K562 (cell line): ENCODE measurements around the gene GLB1L2. TPM values are rescaled to one million over a fixed set of nuclear protein-coding genes. Genes with fewer than 3 reads are reported as not detected.

Experiments
- ATAC-seq: fragments of 200-7000 bp; cut with Tn5 transposase; 3 replicates; pipeline ENCODE4 v1.9.1; 2020; ENCODE audit warnings: moderate library complexity
- BruUV-seq: library from RNA; stranded (reverse); fragments of 400-500 nt; replicated peaks from 2 replicates; lab custom pipeline; 2021; lab: Mats Ljungman, UMichigan
- CTCF ChIA-PET: fragments of 300-600 bp; formaldehyde crosslinking; extraction: SDS; loops from one replicate; lab custom pipeline; 2021; ENCODE audit warnings: low intra/inter-chr PET ratio; lab: Yijun Ruan, JAX
- POLR2A ChIA-PET: fragments of 300-600, 350-650 bp; sonication (Branson Sonifier 250); formaldehyde crosslinking; extraction: SDS; loops from one replicate; lab custom pipeline; 2021; ENCODE audit warnings: antibody characterized with exemption, inconsistent platforms; lab: Yijun Ruan, JAX
- DNase-seq, 4 experiments: peaks; one replicate each; pipeline versions ENCODE4 v3.0.0 to v3.0.0-alpha.2; 2011 to 2018; ENCODE audit warnings: low spot score in 3 of 4, mixed read lengths in 3 of 4; ENCODE audit errors: extremely low read depth in 1 of 4
- FAIRE-seq: peaks from 2 replicates; lab custom pipeline; 2011; peaks lifted over from hg19 to GRCh38; lab: Jason Lieb, UNC
- H2AFZ ChIP-seq: 2 replicates; pipeline ENCODE4 v1.6.0; 2011; ENCODE audit warnings: low read depth, low read length, control low read depth, inconsistent platforms
- H3K27ac ChIP-seq: fragments of 200-600 bp; 3 replicates; pipeline ENCODE4 v1.8.0; 2011; ENCODE audit warnings: low read depth, mild to moderate bottlenecking, control low read depth, inconsistent platforms, low read length, moderate library complexity, mixed read lengths; ENCODE audit errors: extremely low read depth
- H3K27me3 ChIP-seq, 2 experiments: fragments of 300-600 bp in 1 of 2; 2 replicates in 1 of 2; 3 replicates in 1 of 2; pipeline versions ENCODE4 v1.6.0 to v1.8.0; 2011; ENCODE audit warnings: inconsistent platforms in 2 of 2, low read length in 2 of 2, mild to moderate bottlenecking in 1 of 2, mixed read lengths in 1 of 2, moderate library complexity in 1 of 2; ENCODE audit not compliant: control insufficient read depth in 2 of 2, insufficient read depth in 2 of 2
- H3K36me3 ChIP-seq: fragments of 300-600 bp; 3 replicates; pipeline ENCODE4 v1.8.0; 2011; ENCODE audit warnings: mild to moderate bottlenecking, low read length, inconsistent platforms; ENCODE audit not compliant: control insufficient read depth, insufficient read depth
- H3K4me1 ChIP-seq, 2 experiments: fragments of 200-600 bp in 1 of 2; replicated peaks in 1 of 2; 2 replicates in 1 of 2; 3 replicates in 1 of 2; pipeline versions ENCODE4 v1.5.1 to v1.8.0; 2011; ENCODE audit warnings: inconsistent platforms in 2 of 2, low read length in 2 of 2, mild to moderate bottlenecking in 1 of 2, mixed read lengths in 1 of 2, moderate library complexity in 1 of 2; ENCODE audit not compliant: control insufficient read depth in 2 of 2, insufficient read depth in 2 of 2
- H3K4me2 ChIP-seq: 2 replicates; pipeline ENCODE4 v1.6.1; 2011; ENCODE audit warnings: low read length, control low read depth, inconsistent platforms, mixed read lengths; ENCODE audit not compliant: insufficient read depth
- H3K4me3 ChIP-seq: fragments of 200-600 bp; sonication (generic), shearing (Covaris generic); 2 replicates; pipeline ENCODE4 v1.5.1; 2016; ENCODE audit warnings: control low read depth, inconsistent platforms
- H3K79me2 ChIP-seq: fragments of 200-600 bp; 3 replicates; pipeline ENCODE4 v1.8.0; 2011; ENCODE audit warnings: low read length, inconsistent platforms; ENCODE audit not compliant: control insufficient read depth, insufficient read depth
- H3K9ac ChIP-seq, 2 experiments: 2 replicates each; pipeline versions ENCODE4 v1.6.0 to v1.6.1; 2011; ENCODE audit warnings: low read depth in 2 of 2, low read length in 2 of 2, control low read depth in 1 of 2, inconsistent platforms in 1 of 2, mild to moderate bottlenecking in 1 of 2, mixed read lengths in 1 of 2; ENCODE audit not compliant: insufficient read depth in 1 of 2
- H3K9me1 ChIP-seq: one replicate; pipeline ENCODE4 v1.6.0; 2011; ENCODE audit warnings: inconsistent platforms, mild to moderate bottlenecking, low read length, moderate library complexity; ENCODE audit not compliant: control insufficient read depth, insufficient read depth
- H3K9me3 ChIP-seq: replicated peaks from 2 replicates; pipeline ENCODE4 v1.5.1; 2011; ENCODE audit warnings: low read depth, low read length, inconsistent platforms; ENCODE audit not compliant: control insufficient read depth, insufficient read depth
- H4K20me1 ChIP-seq: replicated peaks from 2 replicates; pipeline ENCODE4 v1.6.1; 2011; ENCODE audit warnings: low read length, inconsistent platforms, mixed read lengths; ENCODE audit not compliant: control insufficient read depth, insufficient read depth
- ATF1 ChIP-seq, 2 experiments: fragments of 450-650 bp in 1 of 2; IDR thresholded peaks; 2 replicates each; pipeline ENCODE4 v1.6.1; 2016; ENCODE audit warnings: missing compliant biosample characterization in 1 of 2, missing genetic modification characterization in 1 of 2
- CAMTA2 ChIP-seq: fragments of 250-450 bp; sonication (Bioruptor Pico); conservative IDR thresholded peaks from 2 replicates; pipeline ENCODE4 v1.5.1; 2022
- CBFB ChIP-seq: sonication (generic); formaldehyde crosslinking; IDR thresholded peaks from 2 replicates; pipeline ENCODE4 v1.4.0; 2020; ENCODE audit warnings: mild to moderate bottlenecking, missing genetic modification reagents
- DEAF1 ChIP-seq: fragments of 450-650 bp; formaldehyde crosslinking; IDR thresholded peaks from 2 replicates; pipeline ENCODE4 v1.4.0; 2020; ENCODE audit warnings: mild to moderate bottlenecking, moderate library complexity
- EWSR1 ChIP-seq: fragments of 450-650 bp; IDR thresholded peaks from 2 replicates; pipeline ENCODE4 v1.6.1; 2018; ENCODE audit warnings: borderline replicate concordance, mild to moderate bottlenecking, low read depth, moderate library complexity; ENCODE audit not compliant: partially characterized antibody
- FOS ChIP-seq: IDR thresholded peaks from 3 replicates; pipeline ENCODE4 v1.6.1; 2011; ENCODE audit not compliant: insufficient read length; ENCODE audit errors: extremely low read depth
- FOXM1 ChIP-seq, 2 experiments: fragments of 450-650 bp in 1 of 2; sonication (generic) in 1 of 2; formaldehyde crosslinking in 1 of 2; IDR thresholded peaks; 2 replicates each; pipeline versions ENCODE4 v1.6.1 to v1.9.0; 2017 to 2022; ENCODE audit warnings: low read depth in 2 of 2, mild to moderate bottlenecking in 2 of 2, missing genetic modification reagents in 1 of 2, moderate library complexity in 1 of 2
- KAT8 ChIP-seq: fragments of 450-650 bp; IDR thresholded peaks from 2 replicates; pipeline ENCODE4 v1.6.1; 2016; ENCODE audit warnings: low read depth, mild to moderate bottlenecking
- PCBP1 ChIP-seq: fragments of 200-400 bp; formaldehyde crosslinking; IDR thresholded peaks from 2 replicates; pipeline ENCODE4 v1.6.1; 2018; ENCODE audit warnings: mild to moderate bottlenecking, low read depth, low read length; ENCODE audit not compliant: poor library complexity, severe bottlenecking
- RHOXF2B ChIP-seq: fragments of 250-450 bp; sonication (Bioruptor Pico); conservative IDR thresholded peaks from 2 replicates; pipeline ENCODE4 v1.5.1; 2021
- RNF219 ChIP-seq: fragments of 250-450 bp; sonication (Bioruptor Pico); IDR thresholded peaks from 2 replicates; pipeline ENCODE4 v1.5.0; 2022; ENCODE audit warnings: mild to moderate bottlenecking
- SAFB ChIP-seq: fragments of 200-400 bp; formaldehyde crosslinking; IDR thresholded peaks from 2 replicates; pipeline ENCODE4 v1.6.1; 2017; ENCODE audit warnings: low read depth, low read length, borderline replicate concordance
- TEAD4 ChIP-seq, 2 experiments: sonication (generic) in 1 of 2; formaldehyde crosslinking in 1 of 2; IDR thresholded peaks; 2 replicates each; pipeline versions ENCODE4 v1.6.1 to v1.8.0; 2012 to 2022; ENCODE audit warnings: borderline replicate concordance in 1 of 2, inconsistent platforms in 1 of 2, low read length in 1 of 2, mild to moderate bottlenecking in 1 of 2, missing genetic modification reagents in 1 of 2
- ZNF124 ChIP-seq: sonication (generic); formaldehyde crosslinking; IDR thresholded peaks from 2 replicates; pipeline ENCODE4 v1.8.1; 2022; ENCODE audit warnings: missing genetic modification reagents
- ZNF324 ChIP-seq: fragments of 250-450 bp; sonication (Bioruptor Pico); IDR thresholded peaks from 2 replicates; pipeline ENCODE4 v1.4.0; 2020; ENCODE audit warnings: mild to moderate bottlenecking
- WGBS: fragments of 100-300 bp; shearing (Covaris generic); methylation state at CpG from one replicate; pipeline ENCODE4 v1.1.6; 2016; ENCODE audit warnings: low coverage, mixed read lengths; ENCODE audit not compliant: insufficient coverage; ENCODE audit errors: missing lambda C conversion rate; 5-methylcytosine and 5-hydroxymethylcytosine counted together
- in situ Hi-C: fragments of 300-500 bp; cut with MboI; formaldehyde crosslinking; loops from 4 replicates; pipeline ENCODE4 v1.15.0; 2018; ENCODE audit warnings: inconsistent platforms, mixed read lengths
- intact Hi-C: fragments of 100-400 bp; cut with micrococcal nuclease; formaldehyde crosslinking; loops from 2 replicates; pipeline ENCODE4 v1.14.2; 2022
- polyA plus RNA-seq, 8 experiments: library from polyadenylated mRNA; depleted of rRNA in 4 of 8; stranded (reverse) in 5 of 8; unstranded in 3 of 8; fragments of >200 nt; fragmentation: Nextera tagmentation in 2 of 8; fragmentation: Illumina TruSeq in 1 of 8; extraction: Ambion mirVana in 2 of 8; extraction: Trizol in 1 of 8; gene quantifications; 2 replicates each; pipeline versions ENCODE4 v1.2.1 to v1.2.3, GENCODE V29; 2011 to 2014; ENCODE audit warnings: inconsistent platforms in 1 of 8, missing spikeins in 1 of 8
- total RNA-seq, 7 experiments: library from RNA; depleted of rRNA in 6 of 7; stranded (reverse); fragments of >200 nt in 6 of 7; fragmentation: Illumina TruSeq in 2 of 7; extraction: Trizol in 2 of 7; gene quantifications; 2 replicates each; pipeline versions ENCODE4 v1.2.1 to v1.2.3, GENCODE V29; 2011 to 2021; ENCODE audit warnings: low replicate concordance in 1 of 7

The GLB1L2 gene
- total and polyA plus RNA-seq, 9 of the 15 experiments (the other 6 are each of a cell fraction or from before 2014, with no cell fraction given): 0.84 to 21.4 (median 13.8) TPM

GRCh38 chr11:134394311-134394710 is 62.5 kb downstream of the GLB1L2 start:
- no peak for ATAC-seq
- no peaks in the 10 kb centered on the region for H3K79me2 ChIP-seq

More at GRCh38 chr11:134394311-134394710, 62.5 kb downstream of the GLB1L2 start:
- peaks cover 6 to 80% of the 10 kb centered on the region in 2 experiments for H3K27me3 ChIP-seq
- no peaks in the 10 kb centered on the region for H3K9me3 ChIP-seq
- H3K9me1 ChIP-seq: no peaks in the 10 kb centered on the region
- FAIRE-seq: no peak
- no peak overlapping the region for H3K27ac ChIP-seq
- no TSS peak for BruUV-seq
- H3K9ac ChIP-seq: no peak overlapping the region
- H3K4me3 ChIP-seq: no peak overlapping the region
- in situ Hi-C loops (no loop called here), intact Hi-C loops (loop anchor here (10.0 kb wide), 1 partner anchor 330 kb away; no protein-coding TSS in a partner anchor)
- peaks cover 17% of the 10 kb centered on the region; the same call in 1 of the 2 replicates for H4K20me1 ChIP-seq
- ChIA-PET CTCF (no interaction called here), POLR2A (no interaction called here)
- no peak overlapping the region for H3K4me2 ChIP-seq
- 4% methylated on average over 7 of the region's 10 CpGs for WGBS
- H2AFZ ChIP-seq: no peak overlapping the region
- H3K36me3 ChIP-seq: no peaks in the 10 kb centered on the region
- no peak for DNase-seq
- TF ChIP-seq SAFB (no peak), CBFB (CRISPR knock-in tag) (no peak), FOXM1 (IDR thresholded peaks at IDR 0.05; ENCODE audit: low read depth) (no peak), FOXM1 (CRISPR knock-in tag; IDR thresholded peaks at IDR 0.05; ENCODE audit: low read depth) (no peak), KAT8 (no peak), ATF1 (CRISPR knock-in tag; IDR thresholded peaks at IDR 0.05) (no peak), ATF1 (tag; IDR thresholded peaks at IDR 0.05) (no peak), FOS (no peak), TEAD4 (IDR thresholded peaks at IDR 0.05; ENCODE audit: low read length) (no peak), TEAD4 (CRISPR knock-in tag; IDR thresholded peaks at IDR 0.05; ENCODE audit: borderline replicate concordance) (no peak), EWSR1 (no peak), RNF219 (CRISPR knock-in tag) (no peak), ZNF324 (CRISPR knock-in tag) (no peak), CAMTA2 (CRISPR knock-in tag) (no peak), ZNF124 (no peak), PCBP1 (no peak), DEAF1 (CRISPR knock-in tag) (no peak), RHOXF2B (CRISPR knock-in tag) (no peak)
- TF ChIP-seq, all 486 proteins: peak for 0
- no peaks in the 10 kb centered on the region for H3K4me1 ChIP-seq
